GM04504 (cell line): Measurements from ENCODE around the gene CAMKMT.

Experiments
- DNase-seq: peaks from one replicate; pipeline ENCODE4 v3.0.0-alpha.2; 2012; ENCODE audit warnings: low read depth

CAMKMT gene

DNA sequence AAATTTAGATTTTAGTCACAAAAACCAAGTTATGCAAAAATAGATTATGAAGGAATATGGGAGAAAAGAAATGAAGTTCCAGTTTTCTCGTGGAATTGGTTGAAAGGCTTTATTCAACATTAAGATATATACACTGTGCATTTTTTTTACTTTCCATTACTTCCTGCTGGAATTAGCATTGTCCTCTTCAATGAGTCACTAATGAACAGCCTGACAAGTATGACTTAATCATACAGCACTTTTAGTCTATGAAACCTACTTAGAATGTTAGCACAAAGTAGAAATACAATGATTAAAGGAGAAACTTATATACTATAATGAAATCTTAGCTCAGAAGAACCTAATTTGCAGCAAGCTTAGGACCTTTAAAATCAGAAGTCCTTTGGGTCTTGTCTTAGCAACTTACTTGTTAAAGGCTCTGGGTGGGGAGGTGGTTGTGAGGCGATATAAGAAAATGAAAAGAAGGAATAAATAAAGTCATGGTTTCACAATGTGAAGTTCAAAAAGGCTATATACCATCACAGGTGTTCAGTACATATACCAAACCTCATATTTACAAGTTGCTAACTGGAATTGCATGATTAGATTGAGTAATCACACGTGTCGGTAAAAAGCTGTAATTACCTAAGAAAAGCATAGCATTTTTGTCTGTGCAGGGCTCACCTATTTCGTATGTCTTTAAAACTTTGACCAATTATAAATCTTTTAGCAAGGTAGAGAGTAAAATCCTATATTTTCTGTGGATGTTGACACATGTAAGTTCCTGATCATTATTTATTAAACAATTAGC is 236.8 kb downstream of the CAMKMT start:
- DNase-seq, result no peak

DNA sequence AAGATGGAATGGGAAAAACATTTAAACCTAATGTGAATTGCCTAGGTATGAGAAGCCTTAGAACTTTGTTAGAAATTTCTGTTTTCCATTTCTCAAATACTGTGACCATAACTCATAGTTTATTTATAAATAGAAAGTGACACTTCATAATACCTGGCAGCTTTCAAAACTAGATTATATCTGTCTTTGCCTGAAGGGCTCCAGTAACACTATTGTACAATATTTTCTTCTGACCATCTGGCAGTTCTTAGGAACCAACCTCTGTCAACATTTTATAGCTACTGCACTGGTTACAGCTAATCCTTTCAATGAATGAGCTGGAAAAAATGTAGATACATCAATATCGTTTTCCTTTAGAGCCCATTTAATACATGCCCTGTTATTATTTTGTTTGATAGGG is 237.4 kb downstream of the CAMKMT start:
- DNase-seq, result peak; percentile 14

DNA sequence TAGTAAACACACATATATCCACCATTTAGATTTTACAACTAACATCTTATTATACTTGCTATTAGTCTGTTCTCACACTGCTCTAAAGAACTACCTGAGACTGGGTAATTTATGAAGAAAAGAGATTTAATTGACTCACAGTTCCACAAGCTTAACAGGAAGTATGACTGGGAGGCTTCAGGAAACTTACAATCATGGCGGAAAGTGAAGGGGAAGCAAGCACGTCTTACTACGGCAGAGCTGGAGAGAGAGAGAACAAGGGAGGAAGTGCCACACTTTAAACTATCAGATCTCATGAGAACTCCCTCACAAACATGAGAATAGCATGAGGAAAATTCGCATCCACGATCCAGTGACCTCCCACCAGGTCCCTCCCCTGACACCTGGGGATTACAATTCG is 240.7 kb downstream of the CAMKMT start:
- DNase-seq, result no peak

DNA sequence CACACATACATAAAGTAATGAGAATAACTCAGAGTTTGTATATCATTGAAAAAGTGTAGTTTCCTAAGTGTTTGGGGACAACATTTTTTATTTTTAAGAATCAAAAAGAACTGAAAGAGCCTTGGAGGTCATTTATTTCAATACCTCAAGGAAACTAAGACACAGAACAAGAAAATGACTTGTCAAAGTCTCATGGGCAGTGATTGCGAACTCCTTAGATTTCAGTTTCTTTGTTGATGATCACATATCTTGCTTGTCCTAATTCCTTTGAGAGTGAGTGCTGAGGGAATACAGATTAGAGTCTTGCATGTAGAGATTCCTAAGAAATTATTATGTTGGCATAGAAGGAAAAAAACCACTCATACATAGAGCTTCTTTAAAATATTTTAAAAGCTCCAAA is 243.8 kb downstream of the CAMKMT start:
- DNase-seq, result no peak

DNA sequence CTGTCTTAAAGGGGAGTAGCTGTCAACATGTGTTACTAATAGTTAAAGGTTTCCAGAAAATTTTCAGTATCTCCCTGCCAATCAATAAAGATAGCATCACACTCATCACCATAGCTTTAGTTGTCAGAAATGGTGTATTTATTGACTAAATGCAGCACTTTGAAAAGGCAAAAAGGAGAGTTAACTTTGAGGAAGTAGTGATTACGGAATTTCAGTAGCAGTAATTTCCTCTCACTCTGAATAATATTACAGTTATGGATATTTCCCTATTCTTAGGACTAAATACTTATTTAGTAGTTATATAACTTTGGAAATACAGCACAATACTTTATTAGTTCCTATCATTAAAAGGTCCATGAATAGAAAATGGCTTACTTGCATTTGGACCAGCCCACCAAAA is 250.5 kb downstream of the CAMKMT start:
- DNase-seq, result no peak

DNA sequence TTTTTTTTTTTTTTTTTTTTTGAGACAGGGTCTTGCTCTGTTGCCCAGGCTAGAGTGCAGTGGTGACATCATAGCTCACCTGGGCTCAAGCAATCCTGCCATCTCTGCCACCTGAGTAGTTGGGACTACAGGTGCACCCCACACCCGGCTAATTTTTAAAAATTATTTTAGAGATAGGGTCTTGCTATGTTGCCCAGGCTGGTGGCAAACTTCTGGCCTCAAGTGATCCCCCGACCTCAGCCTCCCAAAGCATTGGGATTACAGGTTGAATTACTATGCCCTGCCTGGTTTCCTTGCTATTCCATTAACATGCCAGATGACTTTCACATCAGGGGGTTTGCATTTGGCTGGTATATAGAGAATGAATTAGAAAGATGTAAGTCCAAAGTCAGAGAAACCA is 253.2 kb downstream of the CAMKMT start:
- DNase-seq, result no peak

DNA sequence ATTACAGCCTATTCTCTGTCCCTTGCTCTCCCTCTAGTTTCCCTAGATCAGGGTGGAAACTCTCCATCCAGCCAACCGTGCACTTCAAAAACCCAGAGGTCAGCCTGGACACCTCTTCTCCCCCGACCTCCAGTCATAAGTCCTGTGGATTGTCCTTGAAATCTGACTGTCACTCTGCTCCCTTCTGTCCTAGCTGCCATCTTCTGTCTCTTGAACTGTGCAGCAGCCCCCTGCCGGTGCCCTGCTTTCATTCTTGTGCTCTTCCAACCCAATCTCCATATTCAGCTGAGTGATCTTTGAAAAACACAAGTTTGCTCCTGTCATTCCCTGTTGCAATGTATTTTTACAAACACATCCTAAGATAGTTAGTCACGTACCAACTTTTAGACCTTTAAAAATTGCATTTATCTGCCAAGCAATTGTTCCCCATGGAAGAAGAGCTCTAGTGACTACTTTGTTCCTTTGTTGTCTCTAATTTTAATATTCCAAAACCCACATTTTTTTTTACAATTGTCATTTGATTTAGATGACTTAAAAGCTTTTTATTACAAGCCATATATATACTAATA is 254.3 kb downstream of the CAMKMT start:
- no peak for DNase-seq

DNA sequence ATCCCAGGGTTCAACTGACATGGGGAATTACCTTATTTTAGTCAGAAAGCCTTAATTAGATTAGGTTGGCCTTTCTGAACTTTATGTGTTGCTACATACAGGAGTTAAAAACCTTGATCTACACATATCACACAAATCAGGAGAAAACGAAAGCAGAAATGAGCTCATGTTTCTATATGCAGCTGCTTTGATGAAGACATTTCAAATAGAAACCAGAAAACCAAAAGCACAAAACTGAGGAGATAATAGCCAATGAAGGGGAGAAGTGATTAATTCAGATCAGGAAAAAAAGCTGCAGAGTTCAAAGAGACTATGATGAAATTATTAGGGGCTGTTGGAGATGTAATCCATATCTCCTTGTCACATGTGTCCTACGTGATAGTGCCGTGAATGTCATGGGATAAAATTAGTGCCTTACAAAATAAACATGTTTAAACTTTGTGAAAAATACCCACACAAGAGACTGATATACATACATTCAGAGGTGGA is 255.0 kb downstream of the CAMKMT start:
- DNase-seq, result no peak

DNA sequence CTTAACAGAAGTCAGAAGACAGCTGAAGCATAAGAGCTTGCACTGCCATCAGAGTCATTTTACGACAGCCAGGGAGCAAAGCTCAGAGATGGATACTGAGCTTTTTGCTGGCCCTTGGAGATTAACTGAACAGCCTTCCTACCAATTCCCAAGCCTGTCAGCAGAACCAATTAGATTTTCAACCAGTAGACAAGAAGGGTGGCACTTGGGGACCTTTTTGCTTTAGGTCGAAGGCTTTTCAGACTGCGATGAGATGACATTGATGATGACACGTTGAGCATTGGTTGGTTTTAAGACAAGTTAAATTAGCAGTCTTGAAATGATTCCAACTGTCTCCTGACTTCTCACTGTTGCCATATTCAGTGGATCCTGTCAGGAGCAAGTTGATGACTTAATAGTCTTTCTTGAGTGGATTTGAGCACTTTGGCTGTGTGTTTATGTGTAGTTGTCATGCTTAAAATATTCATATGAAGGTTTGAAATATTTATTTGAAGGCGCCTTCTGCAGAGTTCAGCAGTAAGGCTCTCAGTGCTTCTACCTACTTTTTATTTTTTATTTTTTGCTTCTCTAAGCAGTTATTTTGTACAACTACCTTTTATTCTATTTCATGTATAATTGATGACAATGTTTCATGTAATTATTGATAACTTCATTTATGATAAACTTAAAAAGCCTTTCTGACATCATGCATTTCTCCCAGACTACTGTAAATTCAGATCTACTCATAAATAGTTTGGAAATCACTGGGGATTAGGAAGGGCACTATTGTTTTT is 256.7 kb downstream of the CAMKMT start:
- DNase-seq, result no peak

DNA sequence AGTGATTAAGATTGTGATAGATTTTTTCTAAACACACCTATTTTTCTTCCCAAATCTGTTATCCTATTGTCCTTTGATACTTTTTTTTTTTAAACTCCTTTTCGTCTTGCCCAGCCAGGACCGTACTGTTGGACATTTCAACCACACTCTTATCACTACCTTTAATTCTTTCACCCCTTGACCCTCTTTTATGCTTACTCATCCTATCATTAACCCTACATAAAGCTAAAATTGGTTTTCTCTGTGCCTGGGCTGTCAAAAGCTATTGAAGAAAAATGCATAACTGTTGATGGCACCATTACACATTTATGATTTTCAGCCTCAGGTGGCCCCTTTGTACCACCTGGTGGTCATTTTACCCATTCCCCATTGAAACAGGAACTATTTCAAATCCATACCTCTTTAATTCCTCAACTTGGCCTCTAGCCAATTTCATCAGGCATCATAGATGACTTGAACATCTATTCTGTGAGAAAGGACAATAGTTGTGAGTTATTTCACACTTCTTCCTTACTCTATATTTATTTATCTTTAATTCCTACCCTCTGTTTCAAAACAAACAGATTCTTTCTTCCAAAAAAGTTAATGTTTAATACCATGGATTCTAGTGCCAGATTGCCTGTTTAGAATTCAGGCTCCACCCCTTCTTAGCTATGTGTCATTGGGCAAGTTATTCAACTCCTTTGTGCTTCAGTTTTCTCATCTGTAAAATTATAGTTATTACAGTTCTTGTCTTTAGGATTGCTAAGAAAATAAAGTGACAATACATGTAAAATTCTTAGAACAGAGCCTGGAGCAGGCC is 258.6 kb downstream of the CAMKMT start:
- no peak for DNase-seq

DNA sequence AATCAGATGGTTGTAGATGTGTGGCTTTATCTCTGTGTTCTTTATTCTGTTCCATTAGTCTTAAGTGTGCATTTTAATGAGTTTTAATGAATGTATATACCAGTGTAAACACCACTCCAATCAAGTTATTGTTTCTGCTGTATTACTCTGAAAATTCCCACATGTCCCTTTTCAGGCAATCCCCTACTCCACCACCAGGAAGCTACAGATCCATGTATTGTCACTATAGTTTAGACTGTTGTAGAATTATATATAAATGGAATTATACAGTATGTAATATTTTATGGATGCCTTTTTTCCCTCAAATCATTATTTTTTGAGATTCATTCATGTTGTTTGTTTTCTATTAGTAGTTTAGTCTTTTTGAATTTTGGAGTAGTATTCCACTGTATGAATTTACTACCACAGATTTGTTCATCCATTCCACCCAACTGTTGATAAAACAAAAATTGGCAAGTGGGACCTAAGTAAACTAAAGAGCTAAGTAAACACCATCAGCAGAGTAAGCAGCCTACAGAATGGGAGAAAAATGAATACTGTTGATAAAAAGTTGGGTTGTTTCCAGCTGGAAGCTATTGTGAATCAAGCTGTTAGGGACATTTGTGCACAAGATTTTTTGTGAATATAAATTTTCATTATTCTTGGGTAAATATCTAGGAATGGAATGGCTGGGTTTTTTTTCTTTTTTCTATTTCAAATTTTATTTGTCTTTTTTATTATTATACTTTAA is 262.0 kb downstream of the CAMKMT start:
- no peak for DNase-seq

DNA sequence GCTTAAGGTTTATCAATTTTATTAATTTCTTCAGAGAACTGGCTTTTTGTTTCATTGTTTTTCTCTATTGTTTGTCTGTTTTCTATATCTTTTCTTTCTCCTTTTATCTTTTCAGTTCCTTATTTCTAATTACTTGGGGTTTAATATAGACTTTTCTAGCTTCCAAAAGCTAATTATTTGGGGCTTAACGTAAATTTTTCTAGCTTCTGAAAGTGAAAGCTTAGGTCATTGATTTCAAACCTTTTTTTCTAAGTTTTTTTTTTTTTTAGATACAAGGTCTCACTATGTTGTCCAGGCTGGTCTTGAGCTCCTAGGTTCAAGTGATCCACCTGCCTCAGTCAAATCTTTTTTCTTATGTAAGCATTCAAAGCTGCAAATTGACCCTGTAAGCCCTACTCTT is 266.6 kb downstream of the CAMKMT start:
- DNase-seq, result no peak

DNA sequence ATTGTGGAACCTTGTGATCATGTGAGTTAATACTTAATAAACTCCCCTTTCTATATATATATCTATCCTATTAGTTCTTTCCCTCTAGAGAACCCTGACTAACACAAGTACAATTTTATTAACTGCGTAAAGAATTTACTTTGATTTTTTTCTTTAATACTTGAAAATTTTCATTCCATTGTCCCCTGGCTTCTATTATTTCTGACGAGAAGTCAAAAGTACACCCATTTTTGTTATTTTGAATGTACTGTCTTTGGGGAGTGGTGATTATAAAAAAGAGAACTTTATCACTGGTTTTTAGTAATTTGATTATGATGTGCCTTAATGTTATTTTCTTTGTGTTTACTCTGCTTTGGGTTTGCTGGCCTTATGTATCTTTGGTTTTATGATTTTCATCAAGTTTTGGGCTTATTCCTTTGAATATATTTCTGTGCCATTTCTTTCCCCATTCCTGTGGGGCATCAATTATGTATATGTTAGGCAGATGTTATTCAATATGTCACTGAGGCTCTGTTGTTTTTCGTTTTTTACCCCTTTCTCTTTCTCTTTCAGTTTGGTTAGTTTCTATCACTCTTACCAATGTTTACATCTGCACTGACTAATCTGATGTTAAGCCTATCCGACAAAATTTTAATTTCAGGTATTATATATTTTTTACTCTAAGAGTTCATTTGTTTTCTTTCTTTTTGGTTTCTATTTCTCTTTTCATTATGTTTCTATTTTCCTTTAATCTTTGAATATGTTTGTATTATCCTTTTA is 271.4 kb downstream of the CAMKMT start:
- DNase-seq, result no peak

DNA sequence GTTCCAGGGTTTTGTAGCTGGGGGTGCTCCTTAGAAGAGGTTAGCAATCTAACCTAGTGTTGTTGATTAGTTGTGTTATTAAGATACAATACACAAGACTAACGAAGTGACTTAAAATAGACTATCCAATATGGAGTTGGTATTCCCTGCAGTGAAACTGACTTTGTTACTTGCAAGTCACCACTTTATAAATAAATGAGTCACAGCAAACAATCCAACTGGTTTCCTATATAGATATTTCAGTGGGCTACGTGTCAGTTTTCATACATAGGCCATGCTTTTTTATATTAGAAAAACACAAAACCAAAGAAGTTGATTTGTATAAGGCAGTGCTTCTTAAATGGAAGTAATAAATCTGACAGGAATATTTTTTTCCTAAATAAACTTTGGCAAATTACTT is 274.0 kb downstream of the CAMKMT start:
- DNase-seq, result no peak

DNA sequence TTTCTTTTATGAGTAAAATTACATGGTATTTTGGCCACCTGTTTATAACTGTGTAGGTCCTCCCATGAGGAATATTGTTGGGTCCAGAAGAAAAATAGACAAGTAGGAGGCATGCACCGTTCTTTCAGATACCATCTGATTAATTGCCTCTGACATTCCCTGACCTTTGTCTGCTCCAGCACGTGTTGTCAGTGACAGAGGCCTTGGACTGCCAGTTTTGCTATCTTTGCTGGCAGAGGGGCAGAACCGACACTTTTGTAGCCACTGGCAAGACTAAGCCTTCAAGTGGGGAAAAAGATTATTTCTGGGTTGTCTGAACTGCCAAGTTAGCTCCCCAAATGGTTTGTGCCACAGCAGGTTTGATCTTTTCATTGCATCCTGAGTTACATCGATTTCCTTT is 276.9 kb downstream of the CAMKMT start:
- no peak for DNase-seq

DNA sequence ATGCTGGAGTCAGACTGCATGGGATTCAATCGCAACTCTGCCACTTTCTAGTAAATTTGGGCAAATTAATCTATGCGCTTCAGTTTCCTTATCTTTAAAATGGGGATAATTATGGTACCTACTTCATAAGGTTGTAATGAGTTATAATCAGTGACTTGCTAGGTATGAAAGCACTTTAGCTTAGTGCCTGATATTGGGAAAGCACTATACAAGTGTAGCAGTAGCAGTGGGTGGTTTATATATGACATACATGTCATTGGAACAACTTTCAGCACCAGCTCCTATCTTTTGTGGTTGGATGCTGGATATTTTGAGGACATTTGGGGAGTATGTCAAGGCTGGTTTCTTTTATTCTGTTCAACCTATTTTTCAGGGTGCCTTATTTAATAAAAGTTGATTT is 277.7 kb downstream of the CAMKMT start:
- DNase-seq, result no peak

DNA sequence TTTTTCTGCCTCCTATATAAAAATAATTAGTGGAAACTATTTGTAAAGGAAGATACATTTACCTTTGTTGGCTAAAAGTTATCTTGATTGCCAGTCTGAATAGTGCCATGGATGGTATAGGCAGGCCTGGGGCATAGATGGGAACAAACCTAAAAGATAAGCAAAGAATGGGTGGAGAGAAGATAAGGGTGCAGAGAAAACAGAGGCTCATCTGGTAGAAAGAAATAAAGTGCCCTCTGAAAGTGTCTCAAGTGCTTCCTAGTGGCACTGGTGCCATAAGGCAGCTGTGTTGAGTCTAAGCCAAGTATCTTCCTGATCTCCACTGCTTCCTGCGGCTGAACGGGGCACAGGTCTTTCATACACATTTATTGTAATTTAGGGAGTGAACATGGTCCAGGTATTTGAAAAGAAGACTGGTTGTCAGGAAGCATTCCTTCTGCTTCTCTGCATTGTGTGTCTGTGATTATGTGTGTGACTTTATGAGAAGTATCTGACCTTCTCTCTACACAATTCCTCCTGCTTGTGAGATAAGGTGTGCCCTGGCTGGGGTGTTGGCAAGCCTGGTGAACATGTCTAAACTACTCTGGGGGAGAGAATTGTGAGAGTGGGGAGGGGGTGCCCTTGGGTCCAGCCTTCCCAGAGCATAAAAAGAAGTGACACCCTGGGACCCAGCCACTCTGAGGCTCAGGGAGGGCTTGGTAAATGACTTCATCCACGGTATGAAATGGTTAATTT is 280.5 kb downstream of the CAMKMT start:
- no peak for DNase-seq

DNA sequence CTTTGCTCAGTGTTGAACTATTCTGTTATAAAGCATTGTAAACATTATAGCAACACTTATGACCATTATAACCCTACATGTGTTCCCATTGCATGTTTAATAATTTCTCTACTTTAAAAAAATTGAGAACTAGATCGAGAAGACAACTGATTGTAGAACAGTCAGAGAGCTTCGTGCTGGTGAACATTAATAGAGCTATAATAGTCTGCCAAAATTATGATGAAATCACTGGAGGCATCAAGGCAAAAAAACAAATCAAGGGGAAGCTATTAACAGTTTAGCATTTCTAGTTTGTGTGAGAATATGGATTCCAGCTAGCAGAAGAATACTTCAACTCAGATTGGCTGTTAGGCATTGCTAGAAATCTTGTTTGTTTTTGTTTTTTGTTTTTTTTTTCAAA is 284.2 kb downstream of the CAMKMT start:
- no peak for DNase-seq

DNA sequence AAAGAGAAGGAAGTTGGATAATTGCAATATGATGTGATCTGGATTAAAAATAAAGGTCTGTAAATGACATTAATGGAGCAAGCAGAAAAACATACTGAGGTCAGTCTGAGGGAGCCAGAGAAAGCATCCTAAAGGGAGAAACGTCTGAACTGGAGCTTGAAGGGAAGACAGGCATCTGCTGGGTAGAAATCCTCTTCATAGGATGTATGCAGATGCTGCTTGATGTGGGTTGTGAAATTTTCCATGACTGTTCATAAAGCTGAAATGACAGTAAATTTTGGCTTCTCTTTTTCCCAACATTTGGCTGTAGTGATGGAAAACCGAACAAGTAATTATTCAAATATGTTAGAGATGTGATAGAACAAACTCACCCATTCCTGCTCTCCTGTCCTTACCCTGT is 287.6 kb downstream of the CAMKMT start:
- DNase-seq, result no peak

DNA sequence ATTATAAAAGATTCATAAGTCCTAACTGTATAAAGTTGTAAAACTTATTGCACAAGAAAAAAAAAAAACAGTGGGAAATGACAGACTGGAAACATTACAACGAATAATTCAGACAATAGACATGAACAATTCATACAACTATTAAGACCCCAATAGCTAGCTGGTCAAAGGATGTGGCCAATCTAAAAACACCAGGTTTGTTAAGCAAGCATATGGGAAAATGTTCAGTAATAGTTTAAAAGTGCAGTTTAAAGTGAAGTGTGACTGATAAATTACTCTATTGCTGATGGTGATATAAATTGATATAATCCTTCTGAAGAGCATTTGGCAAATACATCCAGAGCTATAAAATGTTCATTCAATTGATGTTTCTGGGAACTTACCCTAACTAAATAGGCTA is 289.0 kb downstream of the CAMKMT start:
- DNase-seq, result no peak
